Activated CD4-positive, alpha-beta T cell treated with anti-CD3 and anti-CD28 coated beads, Interleukin-2, amount 50 U/mL, for 24 hours (primary cell): Measurements from ENCODE around the gene ZNF546.

Experiments used
- DNase-seq, 2 donors: peaks; one replicate each; pipeline ENCODE4 v3.0.0-alpha.2; 2020; ENCODE audit warnings: low read depth in 1 of 2, low spot score in 1 of 2

The ZNF546 gene

GRCh38 chr19:40054632-40055031 lies 57.8 kb downstream of the ZNF546 start:
- no peak for DNase-seq

- no peak for DNase-seq
Observed at GRCh38 chr19:40055049-40055448, 58.2 kb downstream of the ZNF546 start.

GRCh38 chr19:40055832-40056504 lies 59.1 kb downstream of the ZNF546 start, which contains the start of gene ZNF780B:
ZNF780B (minus strand) TSS chr19:40056231; CDS start chr19:40050332, 5,899 bp downstream.
- DNase-seq = peak; percentile 56 to 62

GRCh38 chr19:40056505-40056904 lies 59.6 kb downstream of the ZNF546 start:
- no peak for DNase-seq

- no peak for DNase-seq
Observed at GRCh38 chr19:40057166-40057565, 60.3 kb downstream of the ZNF546 start.

- no peak for DNase-seq
Observed at GRCh38 chr19:40059624-40060023, 62.8 kb downstream of the ZNF546 start.

- no peak for DNase-seq
Observed at GRCh38 chr19:40070058-40070457, 73.2 kb downstream of the ZNF546 start.
